Activated T-cell treated with anti-CD3 and anti-CD28 coated beads for 48 hours (primary cell): Measurements from ENCODE around the gene SERPINE2.
"Not testable (repeated sequence)": the region's sequence is repeated elsewhere in the genome, so short reads cannot be mapped to it uniquely, and the experiment has no call there.

ENCODE experiments used
- DNase-seq: peaks from one replicate; pipeline ENCODE4 v3.0.0-alpha.2; 2020; ENCODE audit warnings: low read depth

Gene SERPINE2

DNA sequence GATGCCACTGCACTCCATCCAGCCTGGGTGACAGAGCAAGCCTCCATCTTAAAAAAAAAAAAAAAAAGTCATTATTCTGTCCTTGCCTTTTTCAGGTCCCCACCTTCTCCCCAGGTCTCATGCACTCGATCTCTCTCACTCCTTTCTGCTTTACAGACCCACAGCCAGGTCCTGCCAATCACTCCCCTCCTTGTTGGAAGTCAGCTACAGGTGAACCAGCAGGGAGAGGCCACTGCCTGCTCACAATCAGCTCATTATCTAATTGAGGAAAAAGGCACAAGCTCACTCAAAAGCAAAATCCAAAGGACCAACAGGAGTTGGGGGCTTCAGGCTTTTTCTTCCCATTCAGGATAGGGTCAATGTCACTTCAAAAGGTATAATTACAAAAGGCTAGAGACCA lies 96.0 kb downstream of the SERPINE2 start:
- no peak for DNase-seq

DNA sequence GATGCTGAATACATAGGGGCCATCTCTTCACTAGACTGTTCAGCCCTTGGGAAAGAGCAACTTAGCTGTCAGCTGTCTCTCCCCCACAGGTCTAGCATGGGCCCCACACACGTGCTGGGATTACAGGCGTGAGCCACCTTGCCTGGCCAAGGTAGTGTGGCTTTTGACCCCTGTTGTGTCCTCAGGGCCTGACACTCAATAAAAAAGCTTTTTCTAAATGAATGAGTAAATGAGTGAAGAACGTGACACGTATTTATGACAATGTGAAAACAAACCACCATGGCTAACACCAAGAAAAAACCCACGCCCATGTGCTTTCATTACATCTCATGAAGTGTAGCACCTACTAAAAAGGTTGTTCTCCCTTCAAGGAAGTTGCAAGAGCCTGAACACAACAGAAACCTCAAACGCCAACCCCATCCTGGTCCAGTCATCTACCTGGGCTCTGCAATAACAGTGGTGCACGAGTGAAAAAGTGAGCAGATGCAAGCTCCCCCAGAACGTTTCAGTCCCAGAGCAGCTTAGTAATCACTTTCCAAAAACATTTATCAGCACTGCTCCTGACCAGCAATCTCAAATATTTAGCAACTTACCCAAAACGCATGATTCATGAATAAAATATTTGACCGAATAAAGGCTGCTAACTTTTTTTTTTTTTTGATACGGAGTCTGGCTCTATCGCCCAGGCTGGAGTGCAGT lies 97.4 kb downstream of the SERPINE2 start:
- DNase-seq, result peak; percentile 66

DNA sequence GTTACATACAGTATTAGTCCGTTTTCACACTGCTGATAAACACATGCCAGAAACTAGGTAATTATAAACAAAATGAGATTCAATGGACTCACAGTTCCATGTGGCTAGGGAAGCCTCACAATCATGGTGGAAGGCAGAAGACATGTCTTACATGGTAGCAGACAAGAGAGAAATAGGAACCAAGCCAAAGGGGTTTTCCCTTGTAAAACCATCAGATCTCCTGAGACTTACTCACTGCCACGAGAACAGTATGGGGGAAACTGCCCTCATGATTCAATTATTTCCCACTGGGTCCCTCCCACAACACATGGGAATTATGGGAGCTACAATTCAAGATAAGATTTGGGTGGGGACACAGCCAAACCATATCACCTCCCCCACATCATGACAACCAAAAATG lies 99.6 kb downstream of the SERPINE2 start:
- not testable (repeated sequence) for DNase-seq

DNA sequence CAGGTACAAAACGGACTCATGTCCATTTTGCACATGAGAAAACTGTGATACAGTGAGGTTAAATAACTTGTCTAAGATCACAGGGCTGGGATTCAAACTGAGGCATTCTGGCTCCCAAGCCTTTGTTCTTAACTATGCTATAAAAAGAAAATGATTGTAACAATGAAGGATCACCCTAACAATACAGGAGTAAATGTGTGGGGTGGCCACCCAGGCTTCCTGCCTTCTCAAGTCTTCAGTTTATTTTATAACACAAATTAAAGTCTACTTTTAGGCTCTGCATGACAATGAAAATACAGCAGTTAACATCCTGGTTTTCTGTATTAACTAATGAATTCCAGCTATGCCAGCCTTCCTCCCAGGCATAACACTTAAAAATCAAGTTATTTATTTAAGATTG lies 101.6 kb downstream of the SERPINE2 start:
- DNase-seq, result no peak

DNA sequence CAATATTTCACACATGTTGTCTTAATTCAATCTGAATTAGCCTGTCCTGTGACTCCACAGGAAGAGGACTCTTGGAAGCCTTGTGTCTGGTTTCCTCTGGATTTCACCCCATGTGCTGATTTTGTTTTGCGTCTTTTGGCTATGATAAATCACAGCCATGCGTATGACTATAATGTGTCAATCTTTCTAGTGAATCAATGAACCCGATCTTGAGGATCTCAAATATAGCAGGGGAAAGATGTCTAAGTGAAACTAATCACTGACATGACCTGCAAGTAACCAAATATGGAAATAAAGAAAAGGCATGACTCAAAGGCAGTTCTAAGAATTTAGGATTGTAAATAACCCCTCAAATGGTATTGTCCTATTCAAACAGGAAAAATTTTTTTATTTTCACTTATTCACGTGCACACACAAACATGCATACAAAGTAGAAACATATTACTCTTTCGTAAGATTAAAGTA lies 102.2 kb downstream of the SERPINE2 start:
- DNase-seq, result no peak

DNA sequence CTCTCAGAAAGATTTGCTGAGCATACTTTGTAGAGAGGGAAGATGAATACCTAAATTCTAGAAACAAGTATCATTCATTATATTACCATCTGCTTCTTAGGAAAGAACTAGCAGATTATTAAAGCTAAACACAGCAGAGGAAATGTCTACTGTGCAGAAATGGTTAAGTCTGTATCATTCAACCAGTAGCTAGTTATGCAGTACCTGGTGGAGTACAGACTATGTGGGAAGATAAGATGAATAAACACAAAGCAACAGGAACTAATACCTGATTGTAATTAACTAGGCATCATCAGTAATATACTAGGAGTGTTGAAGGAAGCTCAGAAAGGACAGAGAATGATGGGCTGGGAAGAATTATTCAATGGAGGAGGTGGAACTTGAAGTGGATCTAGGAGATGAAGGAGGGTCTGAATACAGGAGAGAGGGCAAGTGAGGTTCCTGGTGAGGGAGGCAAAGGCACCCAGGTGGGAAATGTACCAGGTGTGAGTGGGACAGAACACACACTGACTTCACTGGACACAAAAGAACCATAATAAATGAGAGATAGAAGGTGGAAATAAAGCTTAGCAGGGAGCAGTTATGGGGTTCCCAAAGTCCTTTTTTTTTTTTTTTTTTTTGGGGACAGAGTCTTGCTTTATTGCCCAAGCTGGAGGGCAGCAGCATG lies 103.5 kb downstream of the SERPINE2 start:
- DNase-seq, result no peak

DNA sequence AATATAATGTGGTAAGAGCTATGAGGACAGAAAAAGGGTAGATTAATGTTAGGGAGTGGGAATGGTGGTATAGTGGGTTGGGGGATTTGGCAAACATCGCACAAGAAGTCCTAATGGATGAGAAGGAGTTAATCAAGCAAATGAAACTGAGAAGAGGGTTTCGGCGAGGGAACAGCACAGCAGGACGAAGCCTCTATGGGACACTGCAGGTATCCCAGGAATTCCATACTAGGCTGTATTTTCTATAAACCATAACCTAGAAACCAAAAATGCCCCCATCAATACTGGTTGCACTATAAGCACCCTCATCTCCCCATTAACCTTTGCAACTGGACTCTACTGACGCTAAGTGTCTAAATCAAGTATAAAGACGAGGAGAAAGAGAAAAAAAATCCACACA lies 104.2 kb downstream of the SERPINE2 start:
- DNase-seq, result no peak

DNA sequence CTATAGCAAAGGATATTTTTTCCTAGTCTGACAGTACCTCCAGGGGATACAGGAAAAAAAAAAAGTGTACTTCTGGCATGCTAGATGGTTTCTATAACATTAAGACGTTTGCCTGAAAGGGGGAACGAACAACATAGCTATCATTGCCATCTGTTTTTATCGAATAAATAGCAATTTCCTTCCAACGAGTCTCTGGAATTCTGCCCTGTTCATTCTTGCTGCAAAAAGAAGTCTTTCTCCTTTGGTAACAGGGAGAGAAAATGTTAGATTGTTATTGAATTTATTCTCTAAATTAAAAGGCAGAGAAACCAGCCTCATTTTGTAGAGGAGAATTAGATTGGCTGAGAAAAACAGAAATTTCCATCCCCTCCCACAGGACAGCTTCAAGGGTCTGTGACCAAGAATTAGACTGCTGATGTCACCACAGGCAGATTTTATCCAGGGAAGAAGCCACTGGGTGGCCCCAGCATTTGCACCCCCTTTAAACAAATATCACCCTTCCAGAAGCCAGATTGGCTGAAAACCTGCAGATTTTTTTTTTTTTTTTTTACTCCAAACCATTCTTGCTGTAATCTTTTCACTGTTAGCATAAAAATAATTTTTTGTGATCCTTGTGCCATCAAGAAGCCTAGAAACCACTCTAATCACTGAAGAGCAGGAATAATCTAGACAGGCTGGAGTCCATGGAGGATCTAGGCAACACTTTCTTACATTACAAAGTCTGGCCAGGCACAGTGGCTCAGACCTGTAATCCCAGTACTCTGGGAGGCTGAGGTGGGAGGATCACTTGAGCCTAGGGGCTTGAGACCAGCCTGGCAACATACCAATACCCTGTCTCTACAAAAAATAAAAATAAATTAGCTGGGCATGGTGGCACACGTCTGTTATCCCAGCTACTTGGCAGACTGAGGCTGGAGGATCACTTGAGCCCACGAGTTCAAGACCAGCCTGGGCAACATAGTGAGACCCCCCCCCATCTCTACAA lies 106.0 kb downstream of the SERPINE2 start:
- DNase-seq, result no peak

DNA sequence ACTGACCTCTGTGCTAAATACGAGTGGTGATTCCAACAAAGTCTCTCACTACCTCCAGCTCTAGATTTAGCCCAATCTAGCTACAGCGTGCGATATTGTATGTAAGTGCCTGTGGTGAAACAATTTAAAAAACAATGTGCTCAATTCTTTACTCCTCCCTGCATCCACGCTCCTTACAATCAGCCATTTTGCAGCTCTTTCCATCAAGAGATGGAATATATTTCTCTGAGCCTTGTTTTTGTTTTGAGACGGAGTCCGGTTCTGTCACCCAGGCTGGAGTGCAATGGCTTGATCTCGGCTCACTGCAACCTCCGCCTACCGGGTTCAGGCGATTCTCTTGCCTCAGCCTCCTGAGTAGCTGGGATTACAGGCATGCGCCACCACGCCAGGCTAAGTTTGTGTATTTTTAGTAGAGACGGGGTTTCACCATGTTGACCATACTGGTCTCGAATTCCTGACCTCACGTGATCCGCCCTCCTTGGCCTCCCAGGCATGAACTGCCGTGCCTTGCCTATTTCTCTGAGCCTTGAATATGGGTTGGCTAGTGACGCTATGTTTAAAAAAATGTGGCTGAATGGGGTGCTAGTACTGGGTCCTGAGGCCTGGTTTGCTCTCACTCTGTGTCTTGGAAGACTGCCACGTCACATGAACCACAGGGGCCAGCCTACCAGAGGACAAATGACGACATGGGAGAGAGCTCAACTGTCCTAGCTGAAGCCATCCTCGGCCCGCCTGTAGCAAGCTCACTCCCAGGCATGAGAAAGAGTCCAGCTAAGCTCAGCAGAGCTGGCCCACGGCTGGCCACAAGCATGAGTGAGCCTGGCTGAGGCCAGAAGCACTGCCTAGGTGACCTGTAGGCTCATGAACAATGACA lies 108.7 kb downstream of the SERPINE2 start:
- DNase-seq, result no peak

DNA sequence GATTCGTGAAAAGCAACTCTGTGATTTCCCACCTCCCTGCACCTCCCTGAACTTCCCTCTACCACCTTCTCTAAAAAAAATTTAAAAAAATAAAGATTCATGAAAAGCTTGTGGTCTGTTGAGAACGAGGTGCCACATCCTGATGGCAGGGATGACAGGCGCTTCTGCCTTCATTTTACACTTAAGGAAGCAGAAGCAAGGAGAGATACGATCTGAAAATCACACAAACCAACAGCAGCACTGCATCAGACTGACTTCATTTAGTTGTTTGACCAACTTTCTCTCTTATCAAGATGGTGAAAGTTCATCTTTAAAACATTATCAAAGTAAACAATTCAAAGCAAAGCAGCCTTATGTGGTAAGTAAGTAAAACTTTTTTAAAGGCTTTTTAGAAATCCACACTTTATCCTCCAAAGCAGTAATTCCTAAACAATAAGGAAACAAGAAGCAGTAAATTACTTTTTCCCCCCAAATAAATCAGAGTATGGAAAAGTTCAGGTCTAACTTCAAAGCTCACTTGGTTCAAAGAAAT lies 109.4 kb downstream of the SERPINE2 start:
- no peak for DNase-seq

DNA sequence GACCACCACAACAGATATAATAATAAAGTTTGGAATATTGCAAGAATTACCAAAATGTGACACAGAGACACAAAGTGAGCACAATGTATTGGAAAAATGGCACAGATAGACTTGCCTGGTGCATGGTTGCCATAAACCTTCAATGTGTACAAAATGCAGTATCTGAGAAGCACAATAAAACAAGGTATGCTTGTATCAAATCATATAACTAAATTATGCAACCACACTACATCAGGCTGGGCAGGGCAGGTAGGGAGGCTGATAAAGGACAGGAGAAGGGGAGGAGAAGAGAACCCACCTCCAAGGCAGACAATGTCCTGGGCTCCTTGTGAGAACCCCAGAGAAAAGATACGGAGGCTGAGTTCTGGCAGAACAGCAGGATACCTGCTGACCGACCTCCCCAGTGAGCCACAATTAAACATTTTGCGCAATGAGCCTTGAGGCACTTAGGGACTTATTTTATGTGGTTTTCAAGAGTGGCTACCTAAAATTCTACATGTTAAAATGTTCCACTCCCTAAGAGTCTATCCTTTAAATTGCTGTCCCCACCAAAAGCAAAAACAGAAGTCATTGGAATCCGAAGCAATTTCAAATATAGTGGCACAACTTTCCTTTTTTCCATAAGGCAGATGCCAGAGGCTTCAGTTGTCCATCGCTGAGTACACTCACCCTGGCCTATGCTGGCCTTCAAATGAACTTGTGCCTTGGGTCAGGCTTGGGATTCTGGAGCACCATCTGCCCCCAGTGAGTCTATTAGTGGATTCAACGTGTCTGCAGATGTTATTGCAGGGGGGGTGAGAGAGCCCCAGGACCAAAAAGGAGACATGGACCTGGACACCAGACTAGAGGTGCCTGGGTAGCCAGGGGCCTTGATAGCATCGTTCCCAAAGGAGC lies 110.7 kb downstream of the SERPINE2 start:
- DNase-seq, result no peak

DNA sequence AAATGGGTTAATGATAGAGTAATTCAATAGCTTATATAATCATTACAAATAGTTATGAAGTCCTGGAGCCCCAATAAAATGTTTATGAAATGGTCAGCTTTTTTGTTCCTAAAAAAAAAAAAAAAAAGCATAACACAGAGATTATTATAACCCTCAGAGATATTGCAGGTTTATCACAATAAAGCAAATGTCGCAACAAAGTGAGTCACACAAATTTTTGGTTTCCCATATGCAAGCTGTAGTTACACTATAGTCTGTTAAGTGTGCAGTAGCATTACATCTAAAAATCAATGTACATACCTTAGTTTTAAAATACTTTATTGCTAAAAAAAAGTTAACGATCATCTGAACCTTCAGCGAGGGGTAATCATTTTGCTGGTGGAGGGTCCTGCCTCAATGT lies 114.0 kb downstream of the SERPINE2 start:
- no peak for DNase-seq
